Lower leg skin (tissue), 4 donors: Measurements from ENCODE around the gene SNTG2. TPM values are rescaled to one million over a fixed set of nuclear protein-coding genes. Genes with fewer than 3 reads are reported as not detected.

ENCODE experiments used
- DNase-seq, 2 donors: peaks; one replicate each; pipeline ENCODE4 v3.0.0-alpha.2; 2019; ENCODE audit warnings: low spot score in 2 of 2
- H3K4me3 ChIP-seq: fragments of 200-600 bp; sonication (generic); 2 replicates; pipeline ENCODE4 v1.5.1; 2017; ENCODE audit warnings: mild to moderate bottlenecking, low read depth; ENCODE audit not compliant: poor library complexity, severe bottlenecking
- POLR2A ChIP-seq, 2 donors: fragments of 450-650 bp; IDR thresholded peaks; one replicate each; pipeline ENCODE4 v1.6.1; 2016 to 2017; ENCODE audit warnings: antibody characterized with exemption in 2 of 2, mild to moderate bottlenecking in 1 of 2, moderate library complexity in 1 of 2
- WGBS, 2 donors: methylation state at CpG; one replicate each; pipeline ENCODE4 v1.1.5; 2018; 5-methylcytosine and 5-hydroxymethylcytosine counted together
- intact Hi-C: fragments of 100-400 bp; cut with DNase I; formaldehyde crosslinking; loops from one replicate; pipeline ENCODE4 v1.15.0; 2023; ENCODE audit warnings: low total_unique reads
- total RNA-seq, 4 donors: library from RNA; depleted of rRNA; stranded (reverse); fragments of >200 nt; gene quantifications; one replicate each; pipeline ENCODE4 v1.1.0, GENCODE V29; 2016
- TF ChIP-seq, protein P1 (sequence below), 3 donors: fragments of 450-650 bp; IDR thresholded peaks; one replicate each; pipeline ENCODE4 v1.5.1; 2016; ENCODE audit warnings: antibody characterized with exemption in 3 of 3, mild to moderate bottlenecking in 3 of 3, moderate library complexity in 2 of 3

Gene SNTG2
- total RNA-seq, 4 donors from 2014 or later: 1.4 to 15.3 (median 6.3) TPM

DNA sequence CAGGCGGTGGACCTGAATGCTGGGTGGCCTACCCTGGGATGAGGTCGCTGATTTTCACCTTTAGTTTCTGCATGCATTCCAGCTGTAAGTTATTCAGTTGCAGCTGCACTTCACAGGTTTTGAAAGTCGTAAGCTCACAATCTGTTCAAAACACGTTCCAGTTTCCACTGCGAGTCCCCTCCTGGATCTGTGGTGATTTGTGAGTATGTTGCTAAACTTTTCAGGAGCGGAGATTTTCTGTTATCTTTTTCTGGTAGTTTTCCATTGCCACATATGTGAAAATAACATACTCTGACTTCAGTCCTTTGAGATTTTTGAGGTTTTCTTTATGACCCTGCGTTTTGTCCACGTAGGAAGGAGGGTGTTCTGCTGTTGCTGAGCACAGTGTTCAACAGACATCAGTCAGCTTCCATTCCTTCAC, 102.1 kb downstream of the SNTG2 start:
- 61 to 70% methylated on average over 8 of the region's 8 CpGs for WGBS, 2 donors
- no peak for DNase-seq
- TF ChIP-seq, protein P1, sequence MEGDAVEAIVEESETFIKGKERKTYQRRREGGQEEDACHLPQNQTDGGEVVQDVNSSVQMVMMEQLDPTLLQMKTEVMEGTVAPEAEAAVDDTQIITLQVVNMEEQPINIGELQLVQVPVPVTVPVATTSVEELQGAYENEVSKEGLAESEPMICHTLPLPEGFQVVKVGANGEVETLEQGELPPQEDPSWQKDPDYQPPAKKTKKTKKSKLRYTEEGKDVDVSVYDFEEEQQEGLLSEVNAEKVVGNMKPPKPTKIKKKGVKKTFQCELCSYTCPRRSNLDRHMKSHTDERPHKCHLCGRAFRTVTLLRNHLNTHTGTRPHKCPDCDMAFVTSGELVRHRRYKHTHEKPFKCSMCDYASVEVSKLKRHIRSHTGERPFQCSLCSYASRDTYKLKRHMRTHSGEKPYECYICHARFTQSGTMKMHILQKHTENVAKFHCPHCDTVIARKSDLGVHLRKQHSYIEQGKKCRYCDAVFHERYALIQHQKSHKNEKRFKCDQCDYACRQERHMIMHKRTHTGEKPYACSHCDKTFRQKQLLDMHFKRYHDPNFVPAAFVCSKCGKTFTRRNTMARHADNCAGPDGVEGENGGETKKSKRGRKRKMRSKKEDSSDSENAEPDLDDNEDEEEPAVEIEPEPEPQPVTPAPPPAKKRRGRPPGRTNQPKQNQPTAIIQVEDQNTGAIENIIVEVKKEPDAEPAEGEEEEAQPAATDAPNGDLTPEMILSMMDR (IDR thresholded peaks at IDR 0.05): no peak
- TF ChIP-seq POLR2A (IDR thresholded peaks at IDR 0.05): no peak
- no peak overlapping the region for H3K4me3 ChIP-seq
- intact Hi-C loops: no loop called here

DNA sequence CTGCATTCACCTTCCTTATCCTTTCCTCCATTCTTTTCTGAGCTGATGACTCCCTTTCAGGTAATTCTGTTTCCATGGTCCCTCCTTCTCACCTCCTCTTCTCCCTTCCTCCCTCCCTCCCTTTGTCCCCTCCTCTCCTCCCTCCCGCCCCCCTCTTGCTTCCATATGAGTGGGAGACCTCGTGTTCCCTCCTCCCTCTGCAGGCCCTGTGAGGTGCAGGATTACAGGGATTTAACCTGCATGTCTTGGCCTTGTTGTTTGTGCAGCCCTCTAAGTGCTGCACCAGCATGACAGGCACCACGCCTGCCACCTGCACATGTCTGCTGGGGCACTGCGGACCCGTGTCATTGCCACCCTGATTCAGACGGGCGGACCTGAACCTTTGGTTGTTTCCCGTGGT, 103.1 kb downstream of the SNTG2 start:
- no peak overlapping the region for H3K4me3 ChIP-seq
- WGBS, 2 donors: 72 to 81% methylated on average over 8 of the region's 8 CpGs
- intact Hi-C loops: no loop called here
- no peak for DNase-seq
- TF ChIP-seq, protein P1 (IDR thresholded peaks at IDR 0.05): no peak
- TF ChIP-seq POLR2A (IDR thresholded peaks at IDR 0.05): no peak

DNA sequence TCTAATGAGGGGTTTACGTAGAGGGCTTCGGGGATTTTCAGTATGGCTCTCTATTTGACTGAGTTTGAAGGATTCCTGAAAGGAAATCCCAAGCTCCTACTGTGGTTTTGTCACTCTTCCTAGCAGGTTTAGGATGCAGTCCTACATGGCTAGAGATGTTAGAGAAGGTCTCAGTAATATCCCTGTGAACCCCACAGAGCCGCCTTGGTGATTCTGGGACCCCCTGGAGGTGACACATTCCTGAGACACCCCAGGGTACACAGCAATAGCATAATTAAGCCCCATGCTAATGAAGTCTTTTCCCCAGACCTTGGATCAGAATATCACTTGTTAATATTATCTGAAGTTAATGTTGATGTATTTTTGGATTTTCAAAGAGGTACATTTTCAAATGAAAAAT, 103.8 kb downstream of the SNTG2 start:
- H3K4me3 ChIP-seq: no peak overlapping the region
- no peak for DNase-seq
- no peak for TF ChIP-seq POLR2A (IDR thresholded peaks at IDR 0.05)
- TF ChIP-seq, protein P1 (IDR thresholded peaks at IDR 0.05): no peak
- intact Hi-C loops: no loop called here
- WGBS, 2 donors: 91 to 96% methylated on average over 3 of the region's 3 CpGs

- no peak overlapping the region for H3K4me3 ChIP-seq
- no peak for DNase-seq
- TF ChIP-seq POLR2A (IDR thresholded peaks at IDR 0.05): no peak
- TF ChIP-seq, protein P1 (IDR thresholded peaks at IDR 0.05): no peak
- WGBS, 2 donors: 77 to 83% methylated on average over 11 of the region's 11 CpGs
- intact Hi-C loops: no loop called here
Observed at GRCh38 chr2:1055014-1055595, 104.5 kb downstream of the SNTG2 start.

GRCh38 chr2:1060372-1060771, 109.7 kb downstream of the SNTG2 start:
- 78 to 79% methylated on average over 3 of the region's 3 CpGs for WGBS, 2 donors
- H3K4me3 ChIP-seq: no peak overlapping the region
- intact Hi-C loops: no loop called here
- DNase-seq: no peak
- TF ChIP-seq, protein P1 (IDR thresholded peaks at IDR 0.05): no peak
- TF ChIP-seq POLR2A (IDR thresholded peaks at IDR 0.05): no peak

GRCh38 chr2:1060987-1061386, 110.3 kb downstream of the SNTG2 start:
- intact Hi-C loops: no loop called here
- 80 to 81% methylated on average over 5 of the region's 5 CpGs for WGBS, 2 donors
- H3K4me3 ChIP-seq: no peak overlapping the region
- no peak for TF ChIP-seq POLR2A (IDR thresholded peaks at IDR 0.05)
- TF ChIP-seq, protein P1 (IDR thresholded peaks at IDR 0.05): no peak
- no peak for DNase-seq
